ENCODE measurements around the gene UMOD. TPM values are rescaled to one million over a fixed set of nuclear protein-coding genes. Genes with fewer than 3 reads are reported as not detected.

Gene UMOD
- total RNA-seq (not detected), polyA plus RNA-seq (not detected)
- long read RNA-seq, donor 1 = 0 reads
- long read RNA-seq, donor 2 = 0 reads
- long read RNA-seq, donor 3 = 0 reads

DNA sequence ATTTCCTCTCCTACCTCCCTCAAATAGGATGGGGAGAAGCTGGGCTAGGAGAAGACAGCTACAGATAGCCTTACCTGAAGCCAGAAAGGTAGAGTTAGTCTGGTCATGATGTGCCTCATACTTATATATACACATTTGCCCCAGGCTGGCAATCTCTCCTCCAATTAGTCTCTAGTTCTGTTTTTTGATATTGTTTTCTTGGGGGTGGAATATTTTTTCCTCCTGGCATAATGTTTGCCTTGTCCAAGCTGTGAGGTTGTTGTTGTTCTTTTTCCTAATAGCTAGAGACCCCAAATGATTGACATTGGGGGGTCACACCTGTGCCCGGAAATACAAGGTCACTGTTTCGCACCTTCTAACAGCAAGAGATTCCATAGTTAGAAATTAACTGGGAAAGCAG, at the start of gene UMOD:
Gene UMOD, minus strand, starts transcription at position 101 of the 400 bp plus-strand sequence. CDS start 1,978 bp downstream, outside the sequence.
- H3K4me3 ChIP-seq = no peak within 1 kb of the TSS
- H3K9me3 ChIP-seq = no peaks in the 10 kb centered on the region
- H3K4me1 ChIP-seq = no peaks in the 10 kb centered on the region
- H3K27me3 ChIP-seq = peaks cover 0 to 68% (median 36%) of the 10 kb centered on the region in 7 donors
- ATAC-seq (no peak), DNase-seq (no peak)
- no peaks in the 10 kb centered on the region for H3K36me3 ChIP-seq
- TF ChIP-seq, protein P1, sequence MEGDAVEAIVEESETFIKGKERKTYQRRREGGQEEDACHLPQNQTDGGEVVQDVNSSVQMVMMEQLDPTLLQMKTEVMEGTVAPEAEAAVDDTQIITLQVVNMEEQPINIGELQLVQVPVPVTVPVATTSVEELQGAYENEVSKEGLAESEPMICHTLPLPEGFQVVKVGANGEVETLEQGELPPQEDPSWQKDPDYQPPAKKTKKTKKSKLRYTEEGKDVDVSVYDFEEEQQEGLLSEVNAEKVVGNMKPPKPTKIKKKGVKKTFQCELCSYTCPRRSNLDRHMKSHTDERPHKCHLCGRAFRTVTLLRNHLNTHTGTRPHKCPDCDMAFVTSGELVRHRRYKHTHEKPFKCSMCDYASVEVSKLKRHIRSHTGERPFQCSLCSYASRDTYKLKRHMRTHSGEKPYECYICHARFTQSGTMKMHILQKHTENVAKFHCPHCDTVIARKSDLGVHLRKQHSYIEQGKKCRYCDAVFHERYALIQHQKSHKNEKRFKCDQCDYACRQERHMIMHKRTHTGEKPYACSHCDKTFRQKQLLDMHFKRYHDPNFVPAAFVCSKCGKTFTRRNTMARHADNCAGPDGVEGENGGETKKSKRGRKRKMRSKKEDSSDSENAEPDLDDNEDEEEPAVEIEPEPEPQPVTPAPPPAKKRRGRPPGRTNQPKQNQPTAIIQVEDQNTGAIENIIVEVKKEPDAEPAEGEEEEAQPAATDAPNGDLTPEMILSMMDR (IDR thresholded peaks at IDR 0.05) = no peak
- intact Hi-C loops (cut with DNase I) = loop anchor here in 1 of 10 donors (10.0 kb wide), 1 partner anchor 58 kb away; no protein-coding TSS in a partner anchor
- no peak within 1 kb of the TSS for H3K27ac ChIP-seq
- WGBS, 2 donors = 88 to 91% methylated on average over 2 of the region's 2 CpGs

DNA sequence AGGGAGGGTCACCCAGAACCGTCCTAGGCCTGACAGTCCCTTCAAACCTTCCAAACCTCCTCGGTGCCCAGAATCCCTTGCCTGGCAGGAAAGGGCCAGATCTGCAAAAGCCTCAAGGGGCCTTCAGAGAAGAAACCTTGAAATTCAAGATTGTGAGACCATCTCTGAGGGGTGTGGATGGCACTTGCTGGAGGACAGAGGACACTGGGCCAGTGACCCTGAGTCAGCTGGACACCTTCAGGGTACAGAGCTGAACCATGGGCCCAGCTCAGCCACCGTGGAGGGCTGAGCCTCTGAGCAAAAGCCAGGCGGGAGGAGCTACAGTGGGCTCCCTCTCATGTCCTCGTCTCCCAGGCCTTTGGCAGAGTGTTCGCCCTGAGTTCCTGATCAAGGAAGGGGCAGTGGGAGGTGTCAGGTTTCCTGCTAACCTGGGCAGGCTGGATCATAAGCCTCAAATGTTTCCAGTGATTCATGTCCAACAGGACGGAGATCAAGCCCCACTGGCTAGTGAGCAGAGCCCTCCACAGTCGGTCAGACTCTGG, 49.0 kb upstream of the UMOD start:
- no peaks in the 10 kb centered on the region for H3K27me3 ChIP-seq
- H3K4me3 ChIP-seq = no peak overlapping the region
- H3K9me3 ChIP-seq = no peaks in the 10 kb centered on the region
- TF ChIP-seq, protein P1 (IDR thresholded peaks at IDR 0.05) = no peak
- intact Hi-C loops (cut with DNase I) = no loop called here
- 83 to 84% methylated on average over 8 of the region's 8 CpGs for WGBS, 2 donors
- ATAC-seq (no peak), DNase-seq (no peak)
- H3K27ac ChIP-seq = no peak overlapping the region
- no peaks in the 10 kb centered on the region for H3K36me3 ChIP-seq
- H3K4me1 ChIP-seq = no peaks in the 10 kb centered on the region

DNA sequence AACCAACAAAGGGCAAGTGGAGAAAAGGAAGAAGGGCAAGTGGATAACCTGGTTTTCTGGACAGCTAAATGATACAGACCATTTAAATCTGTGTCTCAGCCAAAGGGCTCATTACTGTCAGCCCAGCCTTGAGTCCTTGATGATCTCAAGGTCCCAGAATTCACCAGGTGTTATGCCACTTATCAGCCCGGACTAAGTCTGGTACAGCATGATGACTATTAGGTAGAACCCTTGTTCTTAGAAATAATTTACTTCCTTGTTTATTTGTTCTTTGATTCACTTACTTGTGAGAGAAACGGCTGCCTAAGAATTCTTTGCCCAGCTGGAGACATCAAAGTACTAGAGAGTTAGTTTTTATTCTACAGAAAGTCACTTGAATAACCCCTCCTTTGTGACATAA, 48.6 kb upstream of the UMOD start:
- 65 to 75% methylated on average over 2 of the region's 2 CpGs for WGBS, 2 donors

DNA sequence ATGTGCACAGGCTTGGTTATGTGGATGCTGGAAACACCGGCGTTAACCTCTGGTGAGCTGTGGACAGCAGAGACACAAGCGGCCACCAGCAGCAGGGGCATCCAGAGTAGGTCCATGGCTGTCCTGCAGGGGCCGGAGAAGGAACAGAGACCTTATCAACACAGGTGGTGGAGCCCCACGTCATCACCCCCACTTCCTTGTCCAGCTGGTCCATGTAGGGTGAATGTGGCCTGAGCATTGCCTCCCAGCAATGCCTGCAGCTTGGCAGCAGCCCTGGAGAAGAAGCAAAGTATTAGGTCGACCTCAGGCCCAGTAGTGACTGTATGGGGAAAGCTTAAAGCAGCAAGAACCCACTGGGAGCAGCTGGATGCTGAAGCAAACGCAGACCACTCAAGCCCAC, 46.7 kb upstream of the UMOD start:
- TF ChIP-seq, protein P1 (IDR thresholded peaks at IDR 0.05) = no peak

More for the DNA sequence above, 48.6 kb upstream of the UMOD start:
- Histone ChIP-seq H3K27ac (no peak overlapping the region), H3K4me1 (no peaks in the 10 kb centered on the region), H3K4me3 (no peak overlapping the region), H3K27me3 (no peaks in the 10 kb centered on the region), H3K9me3 (no peaks in the 10 kb centered on the region), H3K36me3 (no peaks in the 10 kb centered on the region)
- TF ChIP-seq, protein P1 (IDR thresholded peaks at IDR 0.05) = no peak
- ATAC-seq (no peak), DNase-seq (no peak)
- intact Hi-C loops (cut with DNase I) = no loop called here

More for the DNA sequence above, 46.7 kb upstream of the UMOD start:
- no peak overlapping the region for H3K27ac ChIP-seq
- DNase-seq (no peak), ATAC-seq (no peak)
- no peak overlapping the region for H3K4me3 ChIP-seq
- WGBS, 2 donors = 57 to 68% methylated on average over 7 of the region's 7 CpGs
- H3K9me3 ChIP-seq = no peaks in the 10 kb centered on the region
- H3K27me3 ChIP-seq = no peaks in the 10 kb centered on the region
- peaks cover 0 to 5% (median 1%) of the 10 kb centered on the region in 9 donors for H3K4me1 ChIP-seq
- intact Hi-C loops (cut with DNase I) = no loop called here
- H3K36me3 ChIP-seq = no peaks in the 10 kb centered on the region

All from heart right ventricle (tissue), 16 donors.